ENCODE results near the gene ROBO4. TPM values are rescaled to one million over a fixed set of nuclear protein-coding genes. Genes with fewer than 3 reads are reported as not detected.

Gene ROBO4
- total and polyA plus RNA-seq, 10 donors, result 6.7 to 246 (median 144) TPM

DNA sequence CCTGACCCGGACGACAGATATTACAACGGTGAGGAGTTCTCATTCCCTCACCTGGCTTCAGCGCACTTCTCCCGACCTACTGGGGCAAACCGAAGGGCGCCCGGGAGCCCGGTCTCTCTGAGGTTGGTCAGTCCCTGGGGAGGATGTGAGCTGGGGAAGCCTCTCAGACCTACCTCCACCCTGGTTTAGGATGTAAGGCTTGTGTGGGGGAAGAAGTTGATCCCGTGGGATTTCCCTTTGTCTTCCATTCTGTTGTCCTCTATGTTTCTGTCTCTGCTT, 20.1 kb downstream of the ROBO4 start:
- peaks cover 13 to 63% (median 42%) of the 10 kb centered on the region in 6 donors for H3K4me1 ChIP-seq
- no peaks in the 10 kb centered on the region for H3K36me3 ChIP-seq
- no peaks in the 10 kb centered on the region for H3K9me3 ChIP-seq
- WGBS, 5 donors, result 36 to 49% (median 42%) methylated on average over 10 of the region's 10 CpGs
- peak; percentile 69 for DNase-seq
- TF ChIP-seq POLR2AphosphoS5 (IDR thresholded peaks at IDR 0.05), result peak; percentile 5 to 46 (median 26)
- TF ChIP-seq POLR2A (IDR thresholded peaks at IDR 0.05), result no peak
- peak overlapping the region in 7 of 8 donors; percentile 40 to 80 (median 50) for H3K4me3 ChIP-seq
- peaks cover 0 to 69% (median 4%) of the 10 kb centered on the region in 7 donors for H3K27me3 ChIP-seq (replicated peaks in 1 of 7)
- intact Hi-C loops (cut with DNase I; ENCODE audit: low total_unique reads), result no loop called here
- H3K27ac ChIP-seq, result peak overlapping the region in 6 of 8 donors; percentile 19 to 90 (median 86)

GRCh38 chr11:124876818-124877630, 20.6 kb downstream of the ROBO4 start:
- TF ChIP-seq, protein P1, sequence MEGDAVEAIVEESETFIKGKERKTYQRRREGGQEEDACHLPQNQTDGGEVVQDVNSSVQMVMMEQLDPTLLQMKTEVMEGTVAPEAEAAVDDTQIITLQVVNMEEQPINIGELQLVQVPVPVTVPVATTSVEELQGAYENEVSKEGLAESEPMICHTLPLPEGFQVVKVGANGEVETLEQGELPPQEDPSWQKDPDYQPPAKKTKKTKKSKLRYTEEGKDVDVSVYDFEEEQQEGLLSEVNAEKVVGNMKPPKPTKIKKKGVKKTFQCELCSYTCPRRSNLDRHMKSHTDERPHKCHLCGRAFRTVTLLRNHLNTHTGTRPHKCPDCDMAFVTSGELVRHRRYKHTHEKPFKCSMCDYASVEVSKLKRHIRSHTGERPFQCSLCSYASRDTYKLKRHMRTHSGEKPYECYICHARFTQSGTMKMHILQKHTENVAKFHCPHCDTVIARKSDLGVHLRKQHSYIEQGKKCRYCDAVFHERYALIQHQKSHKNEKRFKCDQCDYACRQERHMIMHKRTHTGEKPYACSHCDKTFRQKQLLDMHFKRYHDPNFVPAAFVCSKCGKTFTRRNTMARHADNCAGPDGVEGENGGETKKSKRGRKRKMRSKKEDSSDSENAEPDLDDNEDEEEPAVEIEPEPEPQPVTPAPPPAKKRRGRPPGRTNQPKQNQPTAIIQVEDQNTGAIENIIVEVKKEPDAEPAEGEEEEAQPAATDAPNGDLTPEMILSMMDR (IDR thresholded peaks at IDR 0.05 in 8 of 11, conservative IDR thresholded peaks at IDR 0.05 in 3 of 11), result no peak
- peak; percentile 32 to 67 (median 50) for TF ChIP-seq POLR2AphosphoS5 (IDR thresholded peaks at IDR 0.05)
- Histone ChIP-seq H3K27ac (peak overlapping the region; percentile 62 to 90 (median 88)), H3K4me1 (peaks cover 13 to 59% (median 39%) of the 10 kb centered on the region in 6 donors), H3K27me3 (replicated peaks in 1 of 7) (peaks cover 0 to 74% (median 8%) of the 10 kb centered on the region in 7 donors), H3K9me3 (no peaks in the 10 kb centered on the region), H3K36me3 (no peaks in the 10 kb centered on the region), H3K4me3 (peak overlapping the region; percentile 40 to 80 (median 50))
- peak; percentile 80 for DNase-seq
- WGBS, 5 donors, result 8 to 15% (median 14%) methylated on average over 30 of the region's 30 CpGs
- intact Hi-C loops (cut with DNase I; ENCODE audit: low total_unique reads), result no loop called here

GRCh38 chr11:124875943-124876817, 21.5 kb downstream of the ROBO4 start:
- no peaks in the 10 kb centered on the region for H3K36me3 ChIP-seq
- intact Hi-C loops (cut with DNase I; ENCODE audit: low total_unique reads), result no loop called here
- peak overlapping the region; percentile 62 to 90 (median 88) for H3K27ac ChIP-seq
- TF ChIP-seq, protein P1 (IDR thresholded peaks at IDR 0.05 in 8 of 11, conservative IDR thresholded peaks at IDR 0.05 in 3 of 11), result peak in 10 of 11 experiments; percentile 54 to 84 (median 70)
- TF ChIP-seq POLR2AphosphoS5 (IDR thresholded peaks at IDR 0.05), result peak; percentile 86 to 91 (median 88)
- no peak for TF ChIP-seq POLR2A (IDR thresholded peaks at IDR 0.05)
- peaks cover 13 to 55% (median 38%) of the 10 kb centered on the region in 6 donors for H3K4me1 ChIP-seq
- peaks cover 0 to 82% (median 9%) of the 10 kb centered on the region in 7 donors for H3K27me3 ChIP-seq (replicated peaks in 1 of 7)
- no peaks in the 10 kb centered on the region for H3K9me3 ChIP-seq
- peak; percentile 95 for DNase-seq
- peak overlapping the region; percentile 40 to 80 (median 50) for H3K4me3 ChIP-seq
- WGBS, 5 donors, result 1 to 2% (median 1%) methylated on average over 21 to 69 of the region's 69 CpGs

DNA sequence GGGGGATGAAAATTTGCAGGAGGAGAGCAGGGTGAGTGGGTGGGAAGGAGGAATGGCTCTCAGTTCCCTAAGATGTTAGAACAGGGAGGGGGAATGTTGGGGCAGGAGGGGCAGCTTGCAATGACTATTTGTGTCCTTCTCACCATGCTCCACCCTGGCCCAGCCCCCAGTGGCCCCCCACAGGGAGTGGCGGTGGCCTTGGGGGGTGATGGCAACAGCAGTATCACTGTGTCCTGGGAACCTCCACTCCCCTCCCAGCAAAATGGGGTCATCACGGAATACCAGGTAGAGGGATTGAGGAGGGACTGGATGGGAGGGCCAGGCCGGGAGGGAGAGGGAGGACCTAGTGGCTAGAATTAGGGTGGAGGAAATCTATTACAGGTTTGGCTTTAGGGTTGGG, 22.3 kb downstream of the ROBO4 start:
- H3K9me3 ChIP-seq, result no peaks in the 10 kb centered on the region
- H3K27me3 ChIP-seq (replicated peaks in 1 of 7), result peaks cover 0 to 90% (median 16%) of the 10 kb centered on the region in 7 donors
- 62 to 67% (median 66%) methylated on average over 3 of the region's 3 CpGs for WGBS, 5 donors
- H3K27ac ChIP-seq, result peak overlapping the region in 1 of 8 donors; percentile 89
- DNase-seq, result peak; percentile 79
- peak overlapping the region in 3 of 8 donors; percentile 49 to 80 (median 50) for H3K4me3 ChIP-seq
- H3K36me3 ChIP-seq, result no peaks in the 10 kb centered on the region
- intact Hi-C loops (cut with DNase I; ENCODE audit: low total_unique reads), result no loop called here
- TF ChIP-seq POLR2AphosphoS5 (IDR thresholded peaks at IDR 0.05) (no peak), POLR2A (IDR thresholded peaks at IDR 0.05) (no peak)
- TF ChIP-seq, protein P1 (IDR thresholded peaks at IDR 0.05 in 8 of 11, conservative IDR thresholded peaks at IDR 0.05 in 3 of 11), result no peak
- H3K4me1 ChIP-seq, result peaks cover 13 to 47% (median 37%) of the 10 kb centered on the region in 6 donors

Data from spleen (tissue), 11 donors.